OCI-LY1 (cell line): ENCODE data around the gene MBNL2.
"Not testable (repeated sequence)": the region's sequence is repeated elsewhere in the genome, so short reads cannot be mapped to it uniquely, and the experiment has no call there.

Source experiments
- H2AFZ ChIP-seq: fragments of 200-600 bp; sonication (generic), shearing (Covaris generic); 2 replicates; pipeline ENCODE4 v1.6.0; 2014; ENCODE audit warnings: antibody characterized with exemption, mild to moderate bottlenecking, low read length
- H3F3A ChIP-seq: fragments of 200-600 bp; sonication (generic), shearing (Covaris generic); 2 replicates; pipeline ENCODE4 v1.6.0; 2014; ENCODE audit warnings: mild to moderate bottlenecking, antibody characterized with exemption, low read length, moderate library complexity; ENCODE audit not compliant: insufficient read depth
- H3K27ac ChIP-seq: fragments of 200-600 bp; sonication (generic); 2 replicates; pipeline ENCODE4 v1.5.1; 2014; ENCODE audit warnings: low read length, mixed run types, mild to moderate bottlenecking, low read depth; ENCODE audit not compliant: poor library complexity, severe bottlenecking
- H3K27me3 ChIP-seq: fragments of 200-600 bp; sonication (generic); 2 replicates; pipeline ENCODE4 v1.6.0; 2014; ENCODE audit warnings: antibody characterized with exemption, mild to moderate bottlenecking, low read length, moderate library complexity; ENCODE audit not compliant: insufficient read depth
- H3K36me3 ChIP-seq: fragments of 200-600 bp; sonication (generic); 2 replicates; pipeline ENCODE4 v1.6.1; 2014; ENCODE audit warnings: mild to moderate bottlenecking, antibody characterized with exemption, low read length, moderate library complexity, mixed read lengths; ENCODE audit not compliant: insufficient read depth
- H3K4me1 ChIP-seq: fragments of 200-600 bp; sonication (generic); 2 replicates; pipeline ENCODE4 v1.5.1; 2014; ENCODE audit warnings: mild to moderate bottlenecking, low read length, moderate library complexity; ENCODE audit not compliant: insufficient read depth, severe bottlenecking
- H3K4me2 ChIP-seq: fragments of 200-600 bp; sonication (generic), shearing (Covaris generic); 2 replicates; pipeline ENCODE4 v1.6.1; 2014; ENCODE audit warnings: low read length
- H3K4me3 ChIP-seq: fragments of 200-600 bp; sonication (generic); 2 replicates; pipeline ENCODE4 v1.5.1; 2014; ENCODE audit warnings: low read length, low read depth, mild to moderate bottlenecking, mixed read lengths; ENCODE audit not compliant: poor library complexity, severe bottlenecking
- H3K79me2 ChIP-seq: fragments of 200-600 bp; shearing (Covaris generic); 2 replicates; pipeline ENCODE4 v1.6.1; 2016; ENCODE audit warnings: mixed run types, low read length, mixed read lengths; ENCODE audit not compliant: insufficient read depth
- H3K9ac ChIP-seq: fragments of 200-600 bp; sonication (generic), shearing (Covaris generic); 2 replicates; pipeline ENCODE4 v1.6.1; 2014; ENCODE audit warnings: mild to moderate bottlenecking, low read length, mixed read lengths
- H3K9me2 ChIP-seq: fragments of 200-600 bp; sonication (generic), shearing (Covaris generic); 2 replicates; pipeline ENCODE4 v1.6.1; 2014; ENCODE audit warnings: low read depth, mild to moderate bottlenecking, low read length, mixed read lengths
- H3K9me3 ChIP-seq: fragments of 200-600 bp; shearing (Covaris generic); 2 replicates; pipeline ENCODE4 v1.6.1; 2014; ENCODE audit warnings: low read length, mixed read lengths
- H4K20me1 ChIP-seq: fragments of 200-600 bp; sonication (generic), shearing (Covaris generic); 2 replicates; pipeline ENCODE4 v1.6.0; 2016; ENCODE audit warnings: mild to moderate bottlenecking, low read length; ENCODE audit not compliant: insufficient read depth
- EZH2 ChIP-seq: fragments of 200-600 bp; sonication (generic), shearing (Covaris generic); IDR thresholded peaks from 2 replicates; pipeline ENCODE4 v1.8.0; 2017; ENCODE audit warnings: borderline replicate concordance, mixed run types, mild to moderate bottlenecking, antibody characterized with exemption, low read length, moderate library complexity, mixed read lengths
- TF ChIP-seq, protein P1 (sequence below): fragments of 200-600 bp; sonication (generic), shearing (Covaris generic); IDR thresholded peaks from 2 replicates; pipeline ENCODE4 v1.5.1; 2017; ENCODE audit warnings: mild to moderate bottlenecking, antibody characterized with exemption, low read length, moderate library complexity, mixed read lengths

The MBNL2 gene

GRCh38 chr13:97202761-97203160, 19.4 kb upstream of the MBNL2 start:
- no peak overlapping the region for H3K9ac ChIP-seq
- H3K9me3 ChIP-seq, result no peaks in the 10 kb centered on the region
- no peaks in the 10 kb centered on the region for H3F3A ChIP-seq
- no peak overlapping the region for H2AFZ ChIP-seq
- H3K79me2 ChIP-seq, result no peaks in the 10 kb centered on the region
- no peak for TF ChIP-seq EZH2
- TF ChIP-seq, protein P1, sequence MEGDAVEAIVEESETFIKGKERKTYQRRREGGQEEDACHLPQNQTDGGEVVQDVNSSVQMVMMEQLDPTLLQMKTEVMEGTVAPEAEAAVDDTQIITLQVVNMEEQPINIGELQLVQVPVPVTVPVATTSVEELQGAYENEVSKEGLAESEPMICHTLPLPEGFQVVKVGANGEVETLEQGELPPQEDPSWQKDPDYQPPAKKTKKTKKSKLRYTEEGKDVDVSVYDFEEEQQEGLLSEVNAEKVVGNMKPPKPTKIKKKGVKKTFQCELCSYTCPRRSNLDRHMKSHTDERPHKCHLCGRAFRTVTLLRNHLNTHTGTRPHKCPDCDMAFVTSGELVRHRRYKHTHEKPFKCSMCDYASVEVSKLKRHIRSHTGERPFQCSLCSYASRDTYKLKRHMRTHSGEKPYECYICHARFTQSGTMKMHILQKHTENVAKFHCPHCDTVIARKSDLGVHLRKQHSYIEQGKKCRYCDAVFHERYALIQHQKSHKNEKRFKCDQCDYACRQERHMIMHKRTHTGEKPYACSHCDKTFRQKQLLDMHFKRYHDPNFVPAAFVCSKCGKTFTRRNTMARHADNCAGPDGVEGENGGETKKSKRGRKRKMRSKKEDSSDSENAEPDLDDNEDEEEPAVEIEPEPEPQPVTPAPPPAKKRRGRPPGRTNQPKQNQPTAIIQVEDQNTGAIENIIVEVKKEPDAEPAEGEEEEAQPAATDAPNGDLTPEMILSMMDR, result no peak
- H3K9me2 ChIP-seq, result no peaks in the 10 kb centered on the region
- H3K4me2 ChIP-seq, result no peak overlapping the region
- no peak overlapping the region for H3K27ac ChIP-seq
- no peaks in the 10 kb centered on the region for H3K36me3 ChIP-seq
- 0 out of 2 replicates have a peak, but pooled peaks cover 6% of the 10 kb centered on the region for H3K27me3 ChIP-seq
- no peaks in the 10 kb centered on the region for H3K4me1 ChIP-seq
- H3K4me3 ChIP-seq, result no peak overlapping the region
- no peaks in the 10 kb centered on the region for H4K20me1 ChIP-seq

DNA sequence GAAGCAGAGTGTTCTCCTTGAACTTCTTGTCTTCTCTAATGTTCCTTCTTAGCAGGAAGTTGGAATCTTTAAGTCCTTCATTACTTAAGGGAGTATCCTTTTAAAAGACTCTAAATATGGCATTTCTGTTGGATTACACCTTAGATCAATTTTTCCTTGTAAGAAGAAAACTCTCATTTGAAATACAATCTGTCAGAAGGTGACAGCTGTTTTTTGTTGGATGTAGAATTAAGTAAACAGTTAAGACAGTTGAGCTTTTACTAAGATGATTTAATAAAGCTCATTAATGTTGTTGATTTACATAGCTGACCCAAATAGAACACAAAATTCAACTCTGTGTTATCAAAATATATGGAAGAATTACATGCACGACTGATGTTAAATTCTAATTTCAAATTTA, 16.7 kb upstream of the MBNL2 start:
- Histone ChIP-seq H3K4me2 (no peak overlapping the region), H3K9ac (no peak overlapping the region), H3K4me3 (no peak overlapping the region), H3K4me1 (no peaks in the 10 kb centered on the region), H4K20me1 (no peaks in the 10 kb centered on the region), H3K27me3 (0 out of 2 replicates have a peak, but pooled peaks cover 6% of the 10 kb centered on the region), H3K79me2 (no peaks in the 10 kb centered on the region), H3K27ac (no peak overlapping the region), H2AFZ (no peak overlapping the region), H3K36me3 (no peaks in the 10 kb centered on the region), H3F3A (no peaks in the 10 kb centered on the region), H3K9me2 (no peaks in the 10 kb centered on the region), H3K9me3 (no peaks in the 10 kb centered on the region)
- TF ChIP-seq, protein P1, result no peak
- no peak for TF ChIP-seq EZH2

DNA sequence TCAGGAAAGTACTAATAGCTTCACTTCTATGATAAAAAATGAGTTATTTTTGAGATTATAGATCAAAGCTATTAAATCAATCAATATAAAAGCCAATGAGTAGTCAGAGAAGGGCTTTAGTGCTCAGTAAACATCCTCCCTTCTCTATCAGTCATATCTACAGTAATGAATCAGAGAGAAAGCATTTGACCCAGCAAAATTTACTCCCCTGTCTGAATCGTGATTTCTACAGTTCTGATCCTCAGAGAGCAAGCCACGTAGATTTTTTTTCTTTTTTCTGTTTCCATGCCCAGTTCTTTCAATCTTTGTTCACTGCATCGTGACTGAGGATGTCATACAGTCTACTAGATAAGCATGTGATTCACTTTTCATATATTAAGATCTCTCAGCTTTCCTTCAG, 16.2 kb upstream of the MBNL2 start:
- Histone ChIP-seq H3K27me3 (0 out of 2 replicates have a peak, but pooled peaks cover 6% of the 10 kb centered on the region), H3K79me2 (no peaks in the 10 kb centered on the region), H3K27ac (no peak overlapping the region), H3K4me3 (no peak overlapping the region), H2AFZ (no peak overlapping the region), H4K20me1 (no peaks in the 10 kb centered on the region), H3K4me1 (no peaks in the 10 kb centered on the region), H3K9me3 (no peaks in the 10 kb centered on the region), H3F3A (no peaks in the 10 kb centered on the region), H3K9me2 (no peaks in the 10 kb centered on the region), H3K9ac (no peak overlapping the region), H3K4me2 (no peak overlapping the region), H3K36me3 (no peaks in the 10 kb centered on the region)
- TF ChIP-seq, protein P1, result no peak
- TF ChIP-seq EZH2, result no peak

DNA sequence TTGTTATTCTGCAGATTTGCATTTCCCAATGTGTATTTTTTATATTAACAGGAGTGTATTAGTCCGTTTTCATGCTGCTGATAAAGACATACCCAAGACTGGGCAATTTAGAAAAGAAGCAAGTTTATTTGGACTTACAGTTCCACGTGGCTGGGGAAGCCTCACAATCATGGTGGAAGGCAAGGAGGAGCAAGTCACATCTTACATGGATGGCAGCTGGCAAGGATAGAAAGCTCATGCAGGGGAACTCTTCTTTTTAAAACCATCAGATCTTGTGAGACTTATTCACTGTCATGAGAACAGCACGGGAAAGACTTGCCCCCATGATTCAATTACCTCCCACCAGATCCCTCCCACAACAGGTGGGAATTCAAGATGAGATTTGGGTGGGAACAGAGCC, 14.9 kb upstream of the MBNL2 start:
- H3F3A ChIP-seq, H4K20me1 ChIP-seq, H3K4me3 ChIP-seq, H3K36me3 ChIP-seq, H3K4me2 ChIP-seq, H3K4me1 ChIP-seq, H3K79me2 ChIP-seq, H3K27ac ChIP-seq, H3K27me3 ChIP-seq, H3K9me2 ChIP-seq, H3K9ac ChIP-seq, H2AFZ ChIP-seq, H3K9me3 ChIP-seq: not testable (repeated sequence)
